ENCODE results near the gene PDS5B. TPM values are rescaled to one million over a fixed set of nuclear protein-coding genes. Genes with fewer than 3 reads are reported as not detected.
A peak's percentile ranks its signal among the peaks of the same experiment; 100 is the strongest.

Gene PDS5B
- total RNA-seq, 1 donor from 2014 or later = 59.2 TPM

- no peak for TF ChIP-seq CTCF (IDR thresholded peaks at IDR 0.05; ENCODE audit: partially characterized antibody, unreplicated experiment)
- H3K4me1 Mint-ChIP-seq (ENCODE audit: low read depth, unreplicated experiment) = peaks cover 11% of the 10 kb centered on the region
- H3K9me3 Mint-ChIP-seq (ENCODE audit: unreplicated experiment) = peaks cover 5% of the 10 kb centered on the region
- H3K27ac Mint-ChIP-seq (ENCODE audit: unreplicated experiment) = no peak overlapping the region
- H3K36me3 Mint-ChIP-seq (ENCODE audit: unreplicated experiment) = peaks cover 9% of the 10 kb centered on the region
- H3K4me3 Mint-ChIP-seq (ENCODE audit: unreplicated experiment) = no peak overlapping the region
- DNase-seq = no peak
- H3K27me3 Mint-ChIP-seq (ENCODE audit: unreplicated experiment) = peaks cover 2% of the 10 kb centered on the region
These were observed 36.6 kb downstream of the PDS5B start for GRCh38 chr13:32622827-32623226.

- Mint-ChIP-seq H3K4me3 (ENCODE audit: unreplicated experiment) (no peak overlapping the region), H3K36me3 (ENCODE audit: unreplicated experiment) (peaks cover 9% of the 10 kb centered on the region), H3K27ac (ENCODE audit: unreplicated experiment) (peak overlapping the region; percentile 91), H3K9me3 (ENCODE audit: unreplicated experiment) (peaks cover 5% of the 10 kb centered on the region), H3K4me1 (ENCODE audit: low read depth, unreplicated experiment) (peaks cover 11% of the 10 kb centered on the region), H3K27me3 (ENCODE audit: unreplicated experiment) (peaks cover 2% of the 10 kb centered on the region)
- DNase-seq = no peak
- no peak for TF ChIP-seq CTCF (IDR thresholded peaks at IDR 0.05; ENCODE audit: partially characterized antibody, unreplicated experiment)
These were observed 38.2 kb downstream of the PDS5B start for GRCh38 chr13:32624441-32624840.

- no peak for DNase-seq
- TF ChIP-seq CTCF (IDR thresholded peaks at IDR 0.05; ENCODE audit: partially characterized antibody, unreplicated experiment) = no peak
- H3K4me3 Mint-ChIP-seq (ENCODE audit: unreplicated experiment) = no peak overlapping the region
- peaks cover 11% of the 10 kb centered on the region for H3K4me1 Mint-ChIP-seq (ENCODE audit: low read depth, unreplicated experiment)
- H3K27me3 Mint-ChIP-seq (ENCODE audit: unreplicated experiment) = peaks cover 2% of the 10 kb centered on the region
- no peak overlapping the region for H3K27ac Mint-ChIP-seq (ENCODE audit: unreplicated experiment)
- peaks cover 3% of the 10 kb centered on the region for H3K36me3 Mint-ChIP-seq (ENCODE audit: unreplicated experiment)
- peaks cover 5% of the 10 kb centered on the region for H3K9me3 Mint-ChIP-seq (ENCODE audit: unreplicated experiment)
These were observed 41.5 kb downstream of the PDS5B start for GRCh38 chr13:32627793-32628192.

GRCh38 chr13:32629313-32629712 lies 43.1 kb downstream of the PDS5B start:
- Mint-ChIP-seq H3K27ac (ENCODE audit: unreplicated experiment) (no peak overlapping the region), H3K9me3 (ENCODE audit: unreplicated experiment) (peaks cover 3% of the 10 kb centered on the region), H3K4me1 (ENCODE audit: low read depth, unreplicated experiment) (peaks cover 7% of the 10 kb centered on the region), H3K36me3 (ENCODE audit: unreplicated experiment) (no peaks in the 10 kb centered on the region), H3K4me3 (ENCODE audit: unreplicated experiment) (no peak overlapping the region), H3K27me3 (ENCODE audit: unreplicated experiment) (peaks cover 2% of the 10 kb centered on the region)
- no peak for DNase-seq
- TF ChIP-seq CTCF (IDR thresholded peaks at IDR 0.05; ENCODE audit: partially characterized antibody, unreplicated experiment) = no peak

- H3K9me3 Mint-ChIP-seq (ENCODE audit: unreplicated experiment) = peaks cover 3% of the 10 kb centered on the region
- H3K4me3 Mint-ChIP-seq (ENCODE audit: unreplicated experiment) = no peak overlapping the region
- H3K36me3 Mint-ChIP-seq (ENCODE audit: unreplicated experiment) = no peaks in the 10 kb centered on the region
- peaks cover 2% of the 10 kb centered on the region for H3K4me1 Mint-ChIP-seq (ENCODE audit: low read depth, unreplicated experiment)
- no peak overlapping the region for H3K27ac Mint-ChIP-seq (ENCODE audit: unreplicated experiment)
- H3K27me3 Mint-ChIP-seq (ENCODE audit: unreplicated experiment) = no peaks in the 10 kb centered on the region
- TF ChIP-seq CTCF (IDR thresholded peaks at IDR 0.05; ENCODE audit: partially characterized antibody, unreplicated experiment) = no peak
- DNase-seq = no peak
These were observed 43.6 kb downstream of the PDS5B start for GRCh38 chr13:32629866-32630265.

Measured in glutamatergic neuron (in vitro differentiated cells).